Spleen (tissue), 11 donors: ENCODE data around the gene PCYT1A. TPM values are rescaled to one million over a fixed set of nuclear protein-coding genes. Genes with fewer than 3 reads are reported as not detected.

Experiments used
- DNase-seq: peaks from one replicate; pipeline ENCODE4 v3.0.0-alpha.2; 2020
- H3K27ac ChIP-seq, 8 donors: fragments of 200-600 bp; sonication (generic) in 7 of 8; 1 replicate in 4 of 8; 2 replicates in 4 of 8; pipeline versions ENCODE4 v1.5.0 to v1.8.0; 2016 to 2021; ENCODE audit warnings: inconsistent platforms in 4 of 8, mild to moderate bottlenecking in 4 of 8, moderate library complexity in 1 of 8
- H3K27me3 ChIP-seq, 7 donors: fragments of 200-600 bp; sonication (generic) in 6 of 7; replicated peaks in 1 of 7; 1 replicate in 4 of 7; 2 replicates in 3 of 7; pipeline versions ENCODE4 v1.5.0 to v1.8.0; 2016 to 2021; ENCODE audit warnings: inconsistent platforms in 3 of 7, mild to moderate bottlenecking in 1 of 7
- H3K36me3 ChIP-seq, 6 donors: fragments of 200-600 bp; sonication (generic) in 5 of 6; 1 replicate in 4 of 6; 2 replicates in 2 of 6; pipeline versions ENCODE4 v1.5.0 to v1.8.0; 2016 to 2021; ENCODE audit warnings: inconsistent platforms in 2 of 6
- H3K4me1 ChIP-seq, 6 donors: fragments of 200-600 bp; sonication (generic) in 5 of 6; 1 replicate in 3 of 6; 2 replicates in 3 of 6; pipeline versions ENCODE4 v1.5.0 to v1.8.0; 2016 to 2021; ENCODE audit warnings: inconsistent platforms in 3 of 6
- H3K4me3 ChIP-seq, 8 donors: fragments of 200-600 bp; sonication (generic) in 7 of 8; 1 replicate in 4 of 8; 2 replicates in 4 of 8; pipeline versions ENCODE4 v1.5.0 to v1.8.0; 2016 to 2021; ENCODE audit warnings: inconsistent platforms in 4 of 8, mild to moderate bottlenecking in 4 of 8, moderate library complexity in 2 of 8
- H3K9me3 ChIP-seq, 8 donors: fragments of 200-600 bp; sonication (generic) in 7 of 8; 1 replicate in 4 of 8; 2 replicates in 4 of 8; pipeline versions ENCODE4 v1.5.0 to v1.8.0; 2016 to 2021; ENCODE audit warnings: inconsistent platforms in 4 of 8
- POLR2A ChIP-seq, 3 donors: fragments of 450-650 bp; IDR thresholded peaks; one replicate each; pipeline ENCODE4 v1.5.1; 2017; ENCODE audit warnings: antibody characterized with exemption in 3 of 3, mild to moderate bottlenecking in 1 of 3
- POLR2AphosphoS5 ChIP-seq, 3 donors: sonication (generic); formaldehyde crosslinking; IDR thresholded peaks; one replicate each; pipeline ENCODE4 v1.5.1; 2017; ENCODE audit warnings: antibody characterized with exemption in 3 of 3
- WGBS, 5 donors: extraction: QIAGEN DNeasy Blood & Tissue Kit in 3 of 5; methylation state at CpG; one replicate each; pipeline versions ENCODE4 v1.1.5 to v1.1.7; 2013 to 2018; 5-methylcytosine and 5-hydroxymethylcytosine counted together
- intact Hi-C: fragments of 100-400 bp; cut with DNase I; formaldehyde crosslinking; loops from one replicate; pipeline ENCODE4 v1.15.0; 2023; ENCODE audit warnings: low total_unique reads
- polyA plus RNA-seq, 3 donors: library from polyadenylated mRNA; stranded (reverse); fragments of 200-250 nt; gene quantifications; one replicate each; pipeline ENCODE4 v1.2.1, GENCODE V29; 2013
- total RNA-seq, 7 donors: library from RNA; depleted of rRNA in 3 of 7; stranded (reverse); fragments of >200 nt in 3 of 7; fragmentation: NEBNext Ultra II Directional in 4 of 7; extraction: Animal tissue kit (Norgen Biotek cat#: 25700) in 4 of 7; gene quantifications; one replicate each; pipeline versions ENCODE4 v1.1.0 to v1.2.1, GENCODE V29; 2016 to 2021
- TF ChIP-seq, protein P1 (sequence below), 11 experiments: fragments of 200-600 bp in 7 of 11; fragments of 450-650 bp in 4 of 11; sonication (generic) in 4 of 11; IDR thresholded peaks in 8 of 11; conservative IDR thresholded peaks in 3 of 11; 1 replicate in 7 of 11; 2 replicates in 4 of 11; pipeline versions ENCODE4 v1.4.0 to v1.8.0; 2016 to 2021; ENCODE audit warnings: antibody characterized with exemption in 11 of 11, inconsistent platforms in 4 of 11, mild to moderate bottlenecking in 1 of 11
- donor health status: healthy with polysubstance abuse.
- donor health status: DM: no; HTN: no; CAD: no; lungs with moderate emphysema.
- donor health status: DM: no; HTN: no; CAD: no.
- donor health status: Bipolar disorder and iron deficiency.
- donor health status: healthy.
- donor health status: DM: no; HTN: no; CAD: no.
- donor health status: DM: yes; HTN: yes; CAD: no.

The PCYT1A gene
- total and polyA plus RNA-seq, 10 donors: 10.6 to 128 (median 90.3) TPM

DNA sequence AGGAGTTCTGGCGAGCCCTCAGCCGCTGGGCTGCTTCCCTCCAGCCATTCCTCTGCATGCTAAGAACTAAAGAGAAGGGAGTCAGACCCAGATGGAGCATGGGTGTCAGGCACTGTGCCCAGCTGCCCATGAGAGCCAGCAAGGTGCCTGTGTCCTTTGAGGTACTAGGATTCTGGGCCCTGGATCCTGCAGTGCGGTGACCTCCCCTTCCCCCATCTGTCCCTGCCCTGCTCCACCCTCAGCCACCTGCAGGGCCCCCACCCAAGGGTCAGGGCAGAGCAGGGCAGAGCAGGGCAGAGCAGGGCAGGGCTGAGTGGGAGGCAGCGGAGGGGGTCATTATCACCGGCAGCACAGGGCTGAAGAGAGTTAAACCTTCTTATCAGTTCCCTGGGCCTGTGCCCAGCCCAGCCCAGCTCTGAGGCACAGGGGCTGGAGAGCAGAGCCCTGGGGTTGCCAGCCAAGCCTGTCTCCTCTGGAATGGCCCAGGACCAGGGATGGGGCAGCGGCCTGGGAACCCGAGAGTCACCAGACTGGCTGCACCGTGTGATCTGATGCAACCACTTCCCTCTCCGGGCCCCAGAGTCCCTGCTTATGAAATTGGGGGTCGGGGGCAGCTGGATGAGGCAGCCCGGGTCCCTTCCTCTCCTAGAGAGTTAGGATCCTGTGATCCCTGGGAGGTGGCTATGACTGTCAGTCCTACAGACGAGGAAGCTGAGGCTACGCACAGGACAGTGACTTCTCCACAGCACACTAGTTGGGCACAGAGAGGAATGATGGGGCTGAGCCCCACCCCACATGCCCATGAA is 93.6 kb downstream of the PCYT1A start:
- no peaks in the 10 kb centered on the region for H3K36me3 ChIP-seq
- intact Hi-C loops: no loop called here
- H3K27me3 ChIP-seq: no peaks in the 10 kb centered on the region
- 56 to 84% (median 68%) methylated on average over 5 to 13 of the region's 13 CpGs for WGBS, 5 donors
- H3K4me3 ChIP-seq: peak overlapping the region in 1 of 8 donors; percentile 45
- H3K9me3 ChIP-seq: no peaks in the 10 kb centered on the region
- peak; percentile 86 for DNase-seq
- H3K27ac ChIP-seq: peak overlapping the region in 7 of 8 donors; percentile 83 to 93 (median 90)
- peak in 2 of 3 donors; percentile 11 to 38 for TF ChIP-seq POLR2AphosphoS5 (IDR thresholded peaks at IDR 0.05)
- TF ChIP-seq POLR2A (IDR thresholded peaks at IDR 0.05): no peak
- H3K4me1 ChIP-seq: peaks cover 6 to 65% (median 39%) of the 10 kb centered on the region in 6 donors

DNA sequence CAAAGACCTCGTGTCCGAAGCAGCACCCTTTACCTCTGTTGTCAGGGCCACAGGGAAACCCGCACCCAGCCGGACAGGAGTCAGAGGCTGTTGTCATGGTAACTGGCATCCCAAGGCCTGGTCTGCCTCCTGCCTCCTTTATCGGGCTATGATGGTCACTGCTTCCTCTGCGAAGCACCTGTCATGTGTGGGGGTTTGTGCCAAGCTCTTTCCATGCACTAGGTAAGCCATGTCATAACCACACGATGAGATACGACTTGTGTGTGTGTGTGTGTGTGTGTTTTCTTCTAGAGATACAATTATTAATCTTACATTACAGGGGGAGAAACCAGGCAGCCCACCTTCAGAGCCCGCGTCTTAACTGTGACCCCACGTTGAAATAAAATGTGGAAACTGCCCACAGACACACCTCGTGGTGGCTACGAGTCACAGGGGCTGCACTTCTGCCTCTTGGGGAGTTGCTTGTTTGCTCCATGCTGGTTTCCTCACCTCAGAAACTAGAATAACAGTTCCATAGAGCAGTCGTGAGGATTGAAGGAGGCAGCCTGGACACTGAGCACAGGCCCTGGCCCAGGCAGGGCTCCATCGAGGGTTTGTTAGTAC is 94.3 kb downstream of the PCYT1A start:
- intact Hi-C loops: no loop called here
- peak overlapping the region; percentile 82 to 93 (median 89) for H3K27ac ChIP-seq
- 51 to 78% (median 72%) methylated on average over 15 of the region's 15 CpGs for WGBS, 5 donors

DNA sequence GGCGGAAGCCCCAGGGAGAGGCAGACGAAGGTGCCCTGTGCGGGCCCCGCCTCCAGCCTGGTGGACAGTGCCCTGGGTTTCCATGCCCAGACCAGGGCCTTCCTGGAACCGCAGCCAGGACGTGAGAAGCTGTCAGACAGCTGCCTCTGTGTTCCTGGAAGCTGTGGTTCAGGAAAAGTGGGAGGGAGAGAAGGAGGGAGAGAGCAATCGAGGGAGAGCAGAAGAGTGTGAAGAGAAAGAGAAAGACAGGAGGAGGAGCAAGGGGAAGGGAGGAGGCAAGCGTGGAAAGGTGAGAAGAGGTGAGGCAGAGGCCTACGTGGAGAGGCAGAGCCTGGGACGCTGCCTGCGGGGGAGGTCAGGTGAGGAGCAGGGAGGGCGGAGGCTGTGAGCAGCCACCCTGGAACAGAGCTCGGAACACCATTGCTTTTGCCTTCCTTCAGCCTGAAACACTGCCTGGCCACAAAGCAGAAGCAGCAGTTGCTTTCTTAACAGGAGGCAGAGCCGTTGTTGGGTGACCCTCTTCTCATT is 94.9 kb downstream of the PCYT1A start:
- no peaks in the 10 kb centered on the region for H3K9me3 ChIP-seq
- 22 to 43% (median 29%) methylated on average over 14 of the region's 14 CpGs for WGBS, 5 donors
- H3K36me3 ChIP-seq: no peaks in the 10 kb centered on the region
- TF ChIP-seq POLR2A (IDR thresholded peaks at IDR 0.05) (no peak), POLR2AphosphoS5 (IDR thresholded peaks at IDR 0.05) (no peak)
- TF ChIP-seq, protein P1, sequence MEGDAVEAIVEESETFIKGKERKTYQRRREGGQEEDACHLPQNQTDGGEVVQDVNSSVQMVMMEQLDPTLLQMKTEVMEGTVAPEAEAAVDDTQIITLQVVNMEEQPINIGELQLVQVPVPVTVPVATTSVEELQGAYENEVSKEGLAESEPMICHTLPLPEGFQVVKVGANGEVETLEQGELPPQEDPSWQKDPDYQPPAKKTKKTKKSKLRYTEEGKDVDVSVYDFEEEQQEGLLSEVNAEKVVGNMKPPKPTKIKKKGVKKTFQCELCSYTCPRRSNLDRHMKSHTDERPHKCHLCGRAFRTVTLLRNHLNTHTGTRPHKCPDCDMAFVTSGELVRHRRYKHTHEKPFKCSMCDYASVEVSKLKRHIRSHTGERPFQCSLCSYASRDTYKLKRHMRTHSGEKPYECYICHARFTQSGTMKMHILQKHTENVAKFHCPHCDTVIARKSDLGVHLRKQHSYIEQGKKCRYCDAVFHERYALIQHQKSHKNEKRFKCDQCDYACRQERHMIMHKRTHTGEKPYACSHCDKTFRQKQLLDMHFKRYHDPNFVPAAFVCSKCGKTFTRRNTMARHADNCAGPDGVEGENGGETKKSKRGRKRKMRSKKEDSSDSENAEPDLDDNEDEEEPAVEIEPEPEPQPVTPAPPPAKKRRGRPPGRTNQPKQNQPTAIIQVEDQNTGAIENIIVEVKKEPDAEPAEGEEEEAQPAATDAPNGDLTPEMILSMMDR (IDR thresholded peaks at IDR 0.05 in 8 of 11, conservative IDR thresholded peaks at IDR 0.05 in 3 of 11): no peak
- peak; percentile 88 for DNase-seq
- peaks cover 6 to 73% (median 39%) of the 10 kb centered on the region in 6 donors for H3K4me1 ChIP-seq
- peak overlapping the region in 1 of 8 donors; percentile 45 for H3K4me3 ChIP-seq
- intact Hi-C loops: no loop called here
- H3K27ac ChIP-seq: peak overlapping the region; percentile 82 to 93 (median 89)
- H3K27me3 ChIP-seq: no peaks in the 10 kb centered on the region

More for the DNA sequence above, 94.3 kb downstream of the PCYT1A start:
- H3K27me3 ChIP-seq: no peaks in the 10 kb centered on the region
- peaks cover 6 to 69% (median 39%) of the 10 kb centered on the region in 6 donors for H3K4me1 ChIP-seq
- H3K9me3 ChIP-seq: no peaks in the 10 kb centered on the region
- TF ChIP-seq POLR2AphosphoS5 (IDR thresholded peaks at IDR 0.05) (no peak), POLR2A (IDR thresholded peaks at IDR 0.05) (no peak)
- TF ChIP-seq, protein P1 (IDR thresholded peaks at IDR 0.05 in 8 of 11, conservative IDR thresholded peaks at IDR 0.05 in 3 of 11): no peak
- no peaks in the 10 kb centered on the region for H3K36me3 ChIP-seq
- peak; percentile 77 for DNase-seq
- peak overlapping the region in 1 of 8 donors; percentile 45 for H3K4me3 ChIP-seq

DNA sequence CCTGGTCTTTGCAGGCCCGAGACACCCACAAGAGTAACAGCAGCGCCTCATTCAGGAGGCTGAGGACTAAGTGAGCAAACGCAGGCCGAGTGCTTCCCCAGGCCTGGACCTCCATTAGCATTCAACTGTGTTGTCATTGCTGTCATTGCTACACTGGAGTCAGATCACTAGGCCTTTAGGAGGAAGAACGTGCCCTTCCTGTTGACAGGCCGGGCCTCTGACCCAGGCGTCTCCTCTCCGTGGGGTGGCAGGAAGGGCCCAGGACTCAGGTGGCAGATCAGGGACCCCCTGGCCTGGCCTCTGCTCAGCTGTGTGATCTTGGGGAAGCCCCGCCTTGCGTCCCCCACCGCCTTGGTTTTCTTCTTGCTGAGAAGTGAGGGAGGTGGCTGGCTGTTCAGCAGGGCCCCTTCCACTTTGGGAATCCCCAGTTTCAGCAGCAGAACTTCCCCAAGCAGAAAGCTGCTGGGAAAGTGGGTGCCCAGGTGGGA is 95.4 kb downstream of the PCYT1A start:
- WGBS, 5 donors: 24 to 49% (median 32%) methylated on average over 11 of the region's 11 CpGs

More for the DNA sequence above, 95.4 kb downstream of the PCYT1A start:
- Histone ChIP-seq H3K4me1 (peaks cover 6 to 78% (median 44%) of the 10 kb centered on the region in 6 donors), H3K9me3 (no peaks in the 10 kb centered on the region), H3K36me3 (no peaks in the 10 kb centered on the region), H3K27ac (peak overlapping the region; percentile 82 to 93 (median 89)), H3K4me3 (peak overlapping the region in 1 of 8 donors; percentile 45), H3K27me3 (no peaks in the 10 kb centered on the region)
- intact Hi-C loops: no loop called here
- TF ChIP-seq POLR2AphosphoS5 (IDR thresholded peaks at IDR 0.05) (peak; percentile 60 to 66 (median 61)), POLR2A (IDR thresholded peaks at IDR 0.05) (no peak)
- TF ChIP-seq, protein P1 (IDR thresholded peaks at IDR 0.05 in 8 of 11, conservative IDR thresholded peaks at IDR 0.05 in 3 of 11): peak in 2 of 11 experiments; percentile 23 to 29
- DNase-seq: peak; percentile 91
